ENCODE results near the gene SELL.

Gene SELL

DNA sequence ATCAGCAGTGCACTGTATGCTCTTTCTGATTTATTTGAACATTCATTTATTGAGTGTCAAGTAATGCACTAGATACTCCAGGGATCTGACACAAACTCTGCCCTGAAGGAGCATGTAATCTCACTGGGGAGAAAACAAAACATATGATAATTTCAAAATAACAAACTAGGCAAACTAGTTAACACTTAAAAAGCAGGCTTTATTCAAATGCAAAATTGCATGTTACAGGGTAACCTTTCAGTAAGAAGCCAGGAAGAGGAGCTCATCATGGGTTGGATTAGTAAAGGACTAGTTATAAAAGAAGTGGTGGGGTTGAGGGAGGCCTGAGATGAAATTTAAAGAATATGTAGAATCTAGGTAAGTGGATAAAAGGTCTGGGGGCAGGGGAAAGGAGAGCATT is 20.9 kb downstream of the SELL start:
- no peak for TF ChIP-seq SIN3A (IDR thresholded peaks at IDR 0.05; ENCODE audit: borderline replicate concordance, insufficient read depth, low read length)
- no peak for TF ChIP-seq POLR2AphosphoS5 (IDR thresholded peaks at IDR 0.05; ENCODE audit: low read depth, low read length)
- no peak for TF ChIP-seq TAF1 (IDR thresholded peaks at IDR 0.05; ENCODE audit: borderline replicate concordance, insufficient read depth, low read length)
- TF ChIP-seq FOXP2 (optimal IDR thresholded peaks at IDR 0.05; ENCODE audit: borderline replicate concordance, extremely low read depth, extremely low read length, insufficient read depth), result no peak
- TF ChIP-seq REST (IDR thresholded peaks at IDR 0.05; ENCODE audit: insufficient read depth in 1 of 2, low read depth in 2 of 2, low read length in 2 of 2), result no peak

DNA sequence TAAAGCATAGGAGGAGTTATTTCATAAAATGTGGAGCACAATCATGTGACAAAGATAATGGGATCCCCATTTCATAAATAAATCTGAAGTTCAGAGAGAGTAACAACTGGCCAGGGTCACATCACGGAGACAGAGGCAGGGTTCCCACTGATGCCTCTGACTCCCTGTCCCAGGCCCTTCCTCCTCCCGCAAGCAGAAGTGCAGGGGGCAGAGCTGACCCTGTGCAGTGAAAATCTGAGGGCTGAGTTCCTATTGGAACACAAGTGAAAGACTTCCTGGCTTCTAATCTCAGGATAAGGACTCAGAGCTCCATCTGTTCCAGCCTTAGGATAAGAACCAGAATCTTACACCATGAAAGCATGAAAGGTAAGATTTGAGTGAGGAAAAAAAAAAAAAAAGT is 22.0 kb downstream of the SELL start:
- TF ChIP-seq FOXP2 (optimal IDR thresholded peaks at IDR 0.05; ENCODE audit: borderline replicate concordance, extremely low read depth, extremely low read length, insufficient read depth), result no peak
- TF ChIP-seq POLR2AphosphoS5 (IDR thresholded peaks at IDR 0.05; ENCODE audit: low read depth, low read length), result no peak
- no peak for TF ChIP-seq REST (IDR thresholded peaks at IDR 0.05; ENCODE audit: insufficient read depth in 1 of 2, low read depth in 2 of 2, low read length in 2 of 2)
- TF ChIP-seq SIN3A (IDR thresholded peaks at IDR 0.05; ENCODE audit: borderline replicate concordance, insufficient read depth, low read length), result no peak
- TF ChIP-seq TAF1 (IDR thresholded peaks at IDR 0.05; ENCODE audit: borderline replicate concordance, insufficient read depth, low read length), result no peak

GRCh38 chr1:169683661-169684060 is 27.8 kb downstream of the SELL start:
- TF ChIP-seq REST (IDR thresholded peaks at IDR 0.05; ENCODE audit: insufficient read depth in 1 of 2, low read depth in 2 of 2, low read length in 2 of 2) (no peak), POLR2AphosphoS5 (IDR thresholded peaks at IDR 0.05; ENCODE audit: low read depth, low read length) (no peak), TAF1 (IDR thresholded peaks at IDR 0.05; ENCODE audit: borderline replicate concordance, insufficient read depth, low read length) (no peak), FOXP2 (optimal IDR thresholded peaks at IDR 0.05; ENCODE audit: borderline replicate concordance, extremely low read depth, extremely low read length, insufficient read depth) (no peak), SIN3A (IDR thresholded peaks at IDR 0.05; ENCODE audit: borderline replicate concordance, insufficient read depth, low read length) (no peak)

GRCh38 chr1:169682071-169682470 is 29.3 kb downstream of the SELL start:
- no peak for TF ChIP-seq REST (IDR thresholded peaks at IDR 0.05; ENCODE audit: insufficient read depth in 1 of 2, low read depth in 2 of 2, low read length in 2 of 2)
- TF ChIP-seq SIN3A (IDR thresholded peaks at IDR 0.05; ENCODE audit: borderline replicate concordance, insufficient read depth, low read length), result no peak
- TF ChIP-seq TAF1 (IDR thresholded peaks at IDR 0.05; ENCODE audit: borderline replicate concordance, insufficient read depth, low read length), result no peak
- no peak for TF ChIP-seq FOXP2 (optimal IDR thresholded peaks at IDR 0.05; ENCODE audit: borderline replicate concordance, extremely low read depth, extremely low read length, insufficient read depth)
- TF ChIP-seq POLR2AphosphoS5 (IDR thresholded peaks at IDR 0.05; ENCODE audit: low read depth, low read length), result no peak

GRCh38 chr1:169681140-169681539 is 30.3 kb downstream of the SELL start:
- TF ChIP-seq SIN3A (IDR thresholded peaks at IDR 0.05; ENCODE audit: borderline replicate concordance, insufficient read depth, low read length) (no peak), FOXP2 (optimal IDR thresholded peaks at IDR 0.05; ENCODE audit: borderline replicate concordance, extremely low read depth, extremely low read length, insufficient read depth) (no peak), REST (IDR thresholded peaks at IDR 0.05; ENCODE audit: insufficient read depth in 1 of 2, low read depth in 2 of 2, low read length in 2 of 2) (no peak)
